Smooth muscle cell (in vitro differentiated cells): ENCODE data around the gene TMTC1. TPM values are rescaled to one million over a fixed set of nuclear protein-coding genes. Genes with fewer than 3 reads are reported as not detected.

Experiments
- DNase-seq: peaks from one replicate; lab custom pipeline; 2025; ENCODE audit not compliant: unreplicated experiment; lab: John Stamatoyannopoulos, UW
- H2AFZ ChIP-seq: fragments of 200-600 bp; sonication (generic); 2 replicates; pipeline ENCODE4 v1.6.0; 2016; ENCODE audit warnings: antibody characterized with exemption, low read depth, mild to moderate bottlenecking
- H3F3A ChIP-seq: fragments of 200-600 bp; sonication (generic); 2 replicates; pipeline ENCODE4 v1.6.0; 2017; ENCODE audit warnings: antibody characterized with exemption, low read depth
- H3K27ac ChIP-seq: fragments of 200-600 bp; sonication (generic); 2 replicates; pipeline ENCODE4 v1.5.1; 2016; ENCODE audit warnings: low read depth, mild to moderate bottlenecking
- H3K27me3 ChIP-seq: fragments of 200-600 bp; sonication (generic); 2 replicates; pipeline ENCODE4 v1.6.1; 2016; ENCODE audit warnings: low read depth, mild to moderate bottlenecking
- H3K36me3 ChIP-seq: fragments of 200-600 bp; sonication (generic); 2 replicates; pipeline ENCODE4 v1.5.1; 2016; ENCODE audit warnings: low read depth
- H3K4me1 ChIP-seq: fragments of 200-600 bp; sonication (generic); 2 replicates; pipeline ENCODE4 v1.5.1; 2016; ENCODE audit warnings: low read depth
- H3K4me2 ChIP-seq: fragments of 200-600 bp; sonication (generic); 2 replicates; pipeline ENCODE4 v1.6.0; 2016; ENCODE audit warnings: mild to moderate bottlenecking
- H3K4me3 ChIP-seq: fragments of 200-600 bp; sonication (generic); 2 replicates; pipeline ENCODE4 v1.5.1; 2016; ENCODE audit warnings: mild to moderate bottlenecking
- H3K79me2 ChIP-seq: fragments of 200-600 bp; sonication (generic); 2 replicates; pipeline ENCODE4 v1.6.0; 2016; ENCODE audit warnings: low read depth, mild to moderate bottlenecking
- H3K9ac ChIP-seq: fragments of 200-600 bp; sonication (generic); 2 replicates; pipeline ENCODE4 v1.6.0; 2016; ENCODE audit warnings: low read depth
- H3K9me3 ChIP-seq: fragments of 200-600 bp; sonication (generic); replicated peaks from 2 replicates; pipeline ENCODE4 v1.5.1; 2016; ENCODE audit warnings: low read depth
- H4K20me1 ChIP-seq: fragments of 200-600 bp; sonication (generic); 2 replicates; pipeline ENCODE4 v1.6.0; 2016; ENCODE audit warnings: low read depth
- WGBS: methylation state at CpG from one replicate; pipeline ENCODE4 v1.1.7; 2016; ENCODE audit warnings: low lambda C conversion rate; 5-methylcytosine and 5-hydroxymethylcytosine counted together
- polyA plus RNA-seq: library from polyadenylated mRNA; unstranded; fragments of >200 nt; fragmentation: Nextera tagmentation; extraction: Ambion mirVana; gene quantifications from 2 replicates; pipeline ENCODE4 v1.2.1, GENCODE V29; 2016
- total RNA-seq: library from RNA; depleted of rRNA; stranded (reverse); fragments of >200 nt; gene quantifications from 2 replicates; pipeline ENCODE4 v1.2.3, GENCODE V29; 2014
- TF ChIP-seq, protein P1 (sequence below): fragments of 200-600 bp; sonication (generic); IDR thresholded peaks from 2 replicates; pipeline ENCODE4 v1.5.1; 2017; ENCODE audit warnings: borderline replicate concordance, mild to moderate bottlenecking, antibody characterized with exemption; ENCODE audit not compliant: insufficient read depth, poor library complexity, severe bottlenecking

The TMTC1 gene
- total and polyA plus RNA-seq, 2 experiments from 2014 or later, result 3.5 to 8.7 TPM

DNA sequence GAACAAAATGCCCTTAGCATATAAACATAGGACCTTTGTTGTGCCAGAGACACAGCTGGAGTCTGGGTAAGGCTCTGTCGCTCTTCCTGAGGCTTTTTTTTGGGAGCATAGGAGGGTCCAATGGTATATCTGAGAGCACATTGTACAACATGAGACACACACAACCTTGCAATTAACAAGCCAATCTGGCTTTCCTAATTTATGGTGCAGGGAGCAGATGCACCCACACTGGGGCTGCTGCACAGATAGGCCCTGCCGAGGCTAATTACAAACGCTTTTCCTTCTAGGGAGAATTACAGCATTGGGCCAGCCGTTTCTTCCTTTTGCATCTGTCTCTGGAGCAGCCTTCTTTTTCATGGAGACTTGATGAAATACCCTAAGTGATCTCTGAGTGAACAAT lies 211.3 kb downstream of the TMTC1 start:
- H3K36me3 ChIP-seq, result no peaks in the 10 kb centered on the region
- no peak overlapping the region for H3K4me2 ChIP-seq
- DNase-seq, result no peak
- no peaks in the 10 kb centered on the region for H4K20me1 ChIP-seq
- H3K4me3 ChIP-seq, result no peak overlapping the region
- no peaks in the 10 kb centered on the region for H3K9me3 ChIP-seq
- H3K79me2 ChIP-seq, result no peaks in the 10 kb centered on the region
- H3K9ac ChIP-seq, result no peak overlapping the region
- WGBS, result 89% methylated on average over 4 of the region's 4 CpGs
- H3K27ac ChIP-seq, result no peak overlapping the region
- H3F3A ChIP-seq, result no peaks in the 10 kb centered on the region
- no peak overlapping the region for H2AFZ ChIP-seq
- TF ChIP-seq, protein P1, sequence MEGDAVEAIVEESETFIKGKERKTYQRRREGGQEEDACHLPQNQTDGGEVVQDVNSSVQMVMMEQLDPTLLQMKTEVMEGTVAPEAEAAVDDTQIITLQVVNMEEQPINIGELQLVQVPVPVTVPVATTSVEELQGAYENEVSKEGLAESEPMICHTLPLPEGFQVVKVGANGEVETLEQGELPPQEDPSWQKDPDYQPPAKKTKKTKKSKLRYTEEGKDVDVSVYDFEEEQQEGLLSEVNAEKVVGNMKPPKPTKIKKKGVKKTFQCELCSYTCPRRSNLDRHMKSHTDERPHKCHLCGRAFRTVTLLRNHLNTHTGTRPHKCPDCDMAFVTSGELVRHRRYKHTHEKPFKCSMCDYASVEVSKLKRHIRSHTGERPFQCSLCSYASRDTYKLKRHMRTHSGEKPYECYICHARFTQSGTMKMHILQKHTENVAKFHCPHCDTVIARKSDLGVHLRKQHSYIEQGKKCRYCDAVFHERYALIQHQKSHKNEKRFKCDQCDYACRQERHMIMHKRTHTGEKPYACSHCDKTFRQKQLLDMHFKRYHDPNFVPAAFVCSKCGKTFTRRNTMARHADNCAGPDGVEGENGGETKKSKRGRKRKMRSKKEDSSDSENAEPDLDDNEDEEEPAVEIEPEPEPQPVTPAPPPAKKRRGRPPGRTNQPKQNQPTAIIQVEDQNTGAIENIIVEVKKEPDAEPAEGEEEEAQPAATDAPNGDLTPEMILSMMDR, result no peak
- no peaks in the 10 kb centered on the region for H3K27me3 ChIP-seq
- H3K4me1 ChIP-seq, result no peaks in the 10 kb centered on the region

DNA sequence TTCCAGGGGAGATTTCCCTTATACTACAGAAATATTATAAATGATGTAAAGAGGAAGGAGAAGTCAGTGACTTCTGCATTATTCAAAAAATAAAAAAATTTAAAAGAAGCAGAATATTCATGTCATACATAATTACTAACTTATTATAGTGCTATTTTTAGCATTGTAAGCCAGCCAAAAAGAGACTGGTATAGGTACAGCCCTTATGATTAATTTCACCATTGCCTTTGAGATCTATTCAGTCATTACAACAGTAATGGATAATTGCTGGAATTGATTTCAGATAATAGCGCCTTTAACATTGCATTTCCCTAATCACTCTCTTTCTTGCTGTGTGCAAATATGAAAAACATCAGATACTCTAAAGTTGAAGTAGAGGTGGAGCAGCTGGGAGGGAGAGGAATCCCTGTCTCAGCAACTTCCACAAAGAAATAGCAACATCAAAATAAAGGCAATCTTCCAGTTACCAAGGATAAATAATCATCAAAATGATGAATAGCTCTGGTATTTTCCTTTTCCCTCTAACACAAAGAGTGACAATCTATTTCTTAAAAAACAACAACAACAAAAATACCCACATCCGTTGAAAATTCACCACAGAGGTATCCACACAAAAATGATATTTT lies 214.5 kb downstream of the TMTC1 start:
- H3K79me2 ChIP-seq, result no peaks in the 10 kb centered on the region
- no peak overlapping the region for H3K9ac ChIP-seq
- TF ChIP-seq, protein P1, result no peak

DNA sequence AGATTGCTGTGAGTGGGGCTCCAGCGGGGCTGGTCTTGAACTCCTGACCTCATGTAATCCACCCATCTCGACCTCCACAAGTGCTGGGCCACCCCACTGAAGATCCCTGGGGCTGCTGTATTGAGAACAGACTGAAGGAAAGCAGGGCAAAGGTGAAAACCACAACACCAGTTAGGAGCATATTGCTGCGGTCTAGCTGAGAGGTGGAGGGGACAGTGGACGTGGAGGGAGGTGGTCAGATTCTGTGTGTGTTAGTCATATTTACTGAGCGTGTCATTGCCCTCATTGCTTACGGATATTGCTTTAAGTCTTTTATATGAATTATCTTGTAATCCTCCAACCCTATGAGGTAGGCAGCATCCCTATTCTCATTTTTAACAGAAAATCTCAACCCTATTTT lies 217.3 kb downstream of the TMTC1 start:
- 65% methylated on average over 6 of the region's 6 CpGs for WGBS
- H3K36me3 ChIP-seq, result no peaks in the 10 kb centered on the region
- H4K20me1 ChIP-seq, result no peaks in the 10 kb centered on the region
- TF ChIP-seq, protein P1, result no peak
- H2AFZ ChIP-seq, result no peak overlapping the region
- no peaks in the 10 kb centered on the region for H3K27me3 ChIP-seq
- H3K79me2 ChIP-seq, result no peaks in the 10 kb centered on the region
- H3K9ac ChIP-seq, result no peak overlapping the region
- no peak for DNase-seq
- H3K4me2 ChIP-seq, result no peak overlapping the region
- H3F3A ChIP-seq, result no peaks in the 10 kb centered on the region
- H3K4me3 ChIP-seq, result no peak overlapping the region
- no peaks in the 10 kb centered on the region for H3K9me3 ChIP-seq
- no peaks in the 10 kb centered on the region for H3K4me1 ChIP-seq
- H3K27ac ChIP-seq, result no peak overlapping the region

More for the DNA sequence above, 214.5 kb downstream of the TMTC1 start:
- H3K27me3 ChIP-seq, result no peaks in the 10 kb centered on the region
- no peaks in the 10 kb centered on the region for H3K9me3 ChIP-seq
- H2AFZ ChIP-seq, result no peak overlapping the region
- no peaks in the 10 kb centered on the region for H3K36me3 ChIP-seq
- H4K20me1 ChIP-seq, result no peaks in the 10 kb centered on the region
- no peak for DNase-seq
- 97% methylated on average over 2 of the region's 2 CpGs for WGBS
- H3K4me3 ChIP-seq, result no peak overlapping the region
- H3F3A ChIP-seq, result no peaks in the 10 kb centered on the region
- no peak overlapping the region for H3K27ac ChIP-seq
- no peaks in the 10 kb centered on the region for H3K4me1 ChIP-seq
- H3K4me2 ChIP-seq, result no peak overlapping the region

GRCh38 chr12:29565727-29566126 lies 218.0 kb downstream of the TMTC1 start:
- Histone ChIP-seq H3F3A (no peaks in the 10 kb centered on the region), H3K4me1 (no peaks in the 10 kb centered on the region), H3K4me2 (no peak overlapping the region), H4K20me1 (no peaks in the 10 kb centered on the region), H3K4me3 (no peak overlapping the region), H3K27me3 (no peaks in the 10 kb centered on the region), H3K27ac (no peak overlapping the region), H3K36me3 (no peaks in the 10 kb centered on the region), H3K9me3 (no peaks in the 10 kb centered on the region), H3K79me2 (no peaks in the 10 kb centered on the region), H2AFZ (no peak overlapping the region), H3K9ac (no peak overlapping the region)
- no peak for DNase-seq
- TF ChIP-seq, protein P1, result no peak
- WGBS, result 96% methylated on average over 5 of the region's 5 CpGs
